Measurements from ENCODE around the gene TXNL4A.

- TF ChIP-seq POLR2A (IDR thresholded peaks at IDR 0.05): no peak
- TF ChIP-seq CTCF (IDR thresholded peaks at IDR 0.05): no peak
Observed at GRCh38 chr18:79954791-79955190, 33.6 kb downstream of the TXNL4A start.

Measured in testis (tissue), 2 donors.